Esophagus muscularis mucosa (tissue), 4 donors: Measurements from ENCODE around the gene C5orf22. TPM values are rescaled to one million over a fixed set of nuclear protein-coding genes. Genes with fewer than 3 reads are reported as not detected.

ENCODE experiments used
- DNase-seq: peaks from one replicate; pipeline ENCODE4 v3.0.0-alpha.2; 2017; ENCODE audit errors: extremely low spot score
- H3K27ac ChIP-seq, 4 donors: fragments of 200-600 bp; sonication (generic); replicated peaks in 1 of 4; 1 replicate in 3 of 4; 2 replicates in 1 of 4; pipeline ENCODE4 v1.5.1; 2016 to 2019; ENCODE audit warnings: mild to moderate bottlenecking in 1 of 4
- H3K27me3 ChIP-seq, 4 donors: fragments of 200-600 bp; sonication (generic); one replicate each; pipeline versions ENCODE4 v1.5.1 to v1.6.0; 2016 to 2019
- H3K36me3 ChIP-seq, 4 donors: fragments of 200-600 bp; sonication (generic); one replicate each; pipeline ENCODE4 v1.5.1; 2016 to 2019
- H3K4me1 ChIP-seq, 4 donors: fragments of 200-600 bp; sonication (generic); one replicate each; pipeline ENCODE4 v1.5.1; 2016 to 2019
- H3K4me3 ChIP-seq, 4 donors: fragments of 200-600 bp; sonication (generic); 1 replicate in 2 of 4; 2 replicates in 2 of 4; pipeline ENCODE4 v1.5.1; 2016 to 2019; ENCODE audit warnings: mild to moderate bottlenecking in 4 of 4, moderate library complexity in 1 of 4
- H3K9me3 ChIP-seq, 4 donors: fragments of 200-600 bp; sonication (generic); 1 replicate in 3 of 4; 2 replicates in 1 of 4; pipeline ENCODE4 v1.5.1; 2016 to 2019
- CTCF ChIP-seq, 3 experiments: fragments of 200-600 bp in 2 of 3; fragments of 450-650 bp in 1 of 3; sonication (generic) in 2 of 3; IDR thresholded peaks; one replicate each; pipeline ENCODE4 v1.5.1; 2017 to 2019; ENCODE audit warnings: antibody characterized with exemption in 3 of 3, mild to moderate bottlenecking in 2 of 3, moderate library complexity in 1 of 3
- EP300 ChIP-seq: sonication (generic); formaldehyde crosslinking; IDR thresholded peaks from one replicate; pipeline ENCODE4 v1.6.1; 2017; ENCODE audit warnings: antibody characterized with exemption
- POLR2A ChIP-seq: fragments of 450-650 bp; IDR thresholded peaks from one replicate; pipeline ENCODE4 v1.6.1; 2017; ENCODE audit warnings: antibody characterized with exemption, moderate library complexity, mild to moderate bottlenecking, low read depth
- POLR2AphosphoS5 ChIP-seq, 2 donors: sonication (generic); formaldehyde crosslinking; IDR thresholded peaks; one replicate each; pipeline ENCODE4 v1.6.1; 2017; ENCODE audit warnings: antibody characterized with exemption in 2 of 2
- WGBS: methylation state at CpG from one replicate; pipeline ENCODE4 v1.1.5; 2018; 5-methylcytosine and 5-hydroxymethylcytosine counted together
- intact Hi-C: fragments of 100-400 bp; cut with DNase I; formaldehyde crosslinking; loops from one replicate; pipeline ENCODE4 v1.15.1; 2023
- total RNA-seq, 4 donors: library from RNA; depleted of rRNA; stranded (reverse); fragments of >200 nt; gene quantifications; one replicate each; pipeline versions ENCODE4 v1.1.0 to v1.2.1, GENCODE V29; 2016

Gene C5orf22
- total RNA-seq: 10 to 100 TPM; 11.2 to 21.8 (median 17.0) TPM

GRCh38 chr5:31531888-31532547 lies at the start of gene C5orf22, which contains the start of gene DROSHA:
Gene C5orf22, plus strand, starts transcription at chr5:31532301. Its CDS starts 92 bp downstream, at chr5:31532393.
Gene DROSHA, minus strand, starts transcription at chr5:31532093. Its CDS starts 3,034 bp downstream, at chr5:31529059.
- Histone ChIP-seq H3K4me3 (peak within 1 kb of the TSS; percentile 72 to 93 (median 74)), H3K36me3 (peaks cover 19 to 56% (median 43%) of the 10 kb centered on the region in 4 donors), H3K27ac (peak within 1 kb of the TSS; percentile 57 to 85 (median 82)), H3K4me1 (peaks cover 29 to 41% (median 32%) of the 10 kb centered on the region in 4 donors), H3K27me3 (no peaks in the 10 kb centered on the region), H3K9me3 (no peaks in the 10 kb centered on the region)
- no peak for TF ChIP-seq EP300
- TF ChIP-seq POLR2A: peak; percentile 32
- TF ChIP-seq POLR2AphosphoS5 (IDR thresholded peaks at IDR 0.05): peak; percentile 75 to 87
- TF ChIP-seq CTCF (IDR thresholded peaks at IDR 0.05): no peak
- DNase-seq: peak; percentile 99
- intact Hi-C loops: no loop called here
- WGBS: under 1% methylated on average over 16 of the region's 52 CpGs

- H3K27ac ChIP-seq: no peak overlapping the region
Observed at GRCh38 chr5:31485376-31486207, 46.5 kb upstream of the C5orf22 start.

GRCh38 chr5:31486441-31486840 lies 45.7 kb upstream of the C5orf22 start:
- H3K27ac ChIP-seq: no peak overlapping the region
- H3K27me3 ChIP-seq: no peaks in the 10 kb centered on the region
- H3K4me3 ChIP-seq: no peak overlapping the region
- 91% methylated on average over 6 of the region's 6 CpGs for WGBS
- peaks cover 0 to 21% (median 9%) of the 10 kb centered on the region in 4 donors for H3K4me1 ChIP-seq
- intact Hi-C loops: no loop called here
- DNase-seq: no peak
- no peaks in the 10 kb centered on the region for H3K9me3 ChIP-seq
- no peak for TF ChIP-seq CTCF (IDR thresholded peaks at IDR 0.05)
- TF ChIP-seq POLR2A: no peak
- TF ChIP-seq POLR2AphosphoS5 (IDR thresholded peaks at IDR 0.05): no peak
- no peak for TF ChIP-seq EP300
- H3K36me3 ChIP-seq: peaks cover 0 to 66% (median 34%) of the 10 kb centered on the region in 4 donors

More at GRCh38 chr5:31485376-31486207, 46.5 kb upstream of the C5orf22 start:
- Histone ChIP-seq H3K27me3 (no peaks in the 10 kb centered on the region), H3K9me3 (no peaks in the 10 kb centered on the region), H3K36me3 (peaks cover 0 to 67% (median 34%) of the 10 kb centered on the region in 4 donors), H3K4me1 (peaks cover 0 to 18% (median 8%) of the 10 kb centered on the region in 4 donors), H3K4me3 (no peak overlapping the region)
- WGBS: 68% methylated on average over 7 of the region's 7 CpGs
- TF ChIP-seq CTCF (IDR thresholded peaks at IDR 0.05) (no peak), POLR2A (no peak), POLR2AphosphoS5 (IDR thresholded peaks at IDR 0.05) (no peak), EP300 (no peak)
- intact Hi-C loops: no loop called here
- DNase-seq: no peak

GRCh38 chr5:31487506-31487905 lies 44.6 kb upstream of the C5orf22 start:
- Histone ChIP-seq H3K27ac (no peak overlapping the region), H3K4me3 (no peak overlapping the region), H3K27me3 (no peaks in the 10 kb centered on the region), H3K9me3 (no peaks in the 10 kb centered on the region), H3K36me3 (peaks cover 0 to 66% (median 27%) of the 10 kb centered on the region in 4 donors), H3K4me1 (peaks cover 0 to 26% (median 12%) of the 10 kb centered on the region in 4 donors)
- DNase-seq: no peak
- intact Hi-C loops: no loop called here
- WGBS: 79% methylated on average over 2 of the region's 2 CpGs
- TF ChIP-seq EP300 (no peak), POLR2AphosphoS5 (IDR thresholded peaks at IDR 0.05) (no peak), CTCF (IDR thresholded peaks at IDR 0.05) (no peak), POLR2A (no peak)
